Measurements from ENCODE around the gene SDK1. TPM values are rescaled to one million over a fixed set of nuclear protein-coding genes. Genes with fewer than 3 reads are reported as not detected.

Gene SDK1
- total and polyA plus RNA-seq, 2 experiments from 2014 or later, result 2.1 to 10.0 TPM

DNA sequence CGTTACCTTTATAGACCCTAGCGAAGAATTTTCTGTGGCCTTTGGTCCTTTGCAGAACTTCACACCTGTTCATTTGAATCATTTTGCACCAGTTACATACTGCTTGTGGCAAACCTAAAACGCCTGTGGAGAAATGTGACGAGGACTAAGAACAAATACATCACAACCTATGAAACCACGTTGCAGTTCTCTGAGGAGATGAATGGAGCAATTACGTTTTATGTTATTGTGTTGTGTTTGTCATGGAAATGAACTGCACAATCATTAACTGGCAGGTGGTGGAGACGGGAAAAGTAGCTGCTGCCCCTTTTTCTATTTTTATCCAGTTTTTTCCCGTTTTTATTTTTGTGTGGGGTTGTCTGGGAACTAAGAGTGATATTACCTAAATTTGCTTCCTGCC, 505.5 kb downstream of the SDK1 start:
- TF ChIP-seq, protein P1, sequence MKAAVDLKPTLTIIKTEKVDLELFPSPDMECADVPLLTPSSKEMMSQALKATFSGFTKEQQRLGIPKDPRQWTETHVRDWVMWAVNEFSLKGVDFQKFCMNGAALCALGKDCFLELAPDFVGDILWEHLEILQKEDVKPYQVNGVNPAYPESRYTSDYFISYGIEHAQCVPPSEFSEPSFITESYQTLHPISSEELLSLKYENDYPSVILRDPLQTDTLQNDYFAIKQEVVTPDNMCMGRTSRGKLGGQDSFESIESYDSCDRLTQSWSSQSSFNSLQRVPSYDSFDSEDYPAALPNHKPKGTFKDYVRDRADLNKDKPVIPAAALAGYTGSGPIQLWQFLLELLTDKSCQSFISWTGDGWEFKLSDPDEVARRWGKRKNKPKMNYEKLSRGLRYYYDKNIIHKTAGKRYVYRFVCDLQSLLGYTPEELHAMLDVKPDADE (IDR thresholded peaks at IDR 0.05), result no peak
- TF ChIP-seq CTCF (conservative IDR thresholded peaks at IDR 0.05; ENCODE audit: low read depth in 2 of 2) (no peak), CREB1 (CRISPR knock-in tag; IDR thresholded peaks at IDR 0.05; ENCODE audit: low read depth) (no peak), EZH2phosphoT487 (IDR thresholded peaks at IDR 0.05; ENCODE audit: unreplicated experiment) (no peak), ZNF331 (CRISPR knock-in tag; IDR thresholded peaks at IDR 0.05; ENCODE audit: low read depth) (no peak), JUNB (IDR thresholded peaks at IDR 0.05; ENCODE audit: unreplicated experiment) (no peak), EZH2 (IDR thresholded peaks at IDR 0.05; ENCODE audit: low read depth, unreplicated experiment) (no peak), ZNF114 (CRISPR knock-in tag; IDR thresholded peaks at IDR 0.05) (no peak), STAT1 (IDR thresholded peaks at IDR 0.05; ENCODE audit: unreplicated experiment) (no peak), ZNF462 (CRISPR knock-in tag; IDR thresholded peaks at IDR 0.05) (no peak), POLR2AphosphoS5 (IDR thresholded peaks at IDR 0.05; ENCODE audit: low read depth) (no peak), NANOG (IDR thresholded peaks at IDR 0.05; ENCODE audit: borderline replicate concordance) (no peak)
- TF ChIP-seq, protein P2, sequence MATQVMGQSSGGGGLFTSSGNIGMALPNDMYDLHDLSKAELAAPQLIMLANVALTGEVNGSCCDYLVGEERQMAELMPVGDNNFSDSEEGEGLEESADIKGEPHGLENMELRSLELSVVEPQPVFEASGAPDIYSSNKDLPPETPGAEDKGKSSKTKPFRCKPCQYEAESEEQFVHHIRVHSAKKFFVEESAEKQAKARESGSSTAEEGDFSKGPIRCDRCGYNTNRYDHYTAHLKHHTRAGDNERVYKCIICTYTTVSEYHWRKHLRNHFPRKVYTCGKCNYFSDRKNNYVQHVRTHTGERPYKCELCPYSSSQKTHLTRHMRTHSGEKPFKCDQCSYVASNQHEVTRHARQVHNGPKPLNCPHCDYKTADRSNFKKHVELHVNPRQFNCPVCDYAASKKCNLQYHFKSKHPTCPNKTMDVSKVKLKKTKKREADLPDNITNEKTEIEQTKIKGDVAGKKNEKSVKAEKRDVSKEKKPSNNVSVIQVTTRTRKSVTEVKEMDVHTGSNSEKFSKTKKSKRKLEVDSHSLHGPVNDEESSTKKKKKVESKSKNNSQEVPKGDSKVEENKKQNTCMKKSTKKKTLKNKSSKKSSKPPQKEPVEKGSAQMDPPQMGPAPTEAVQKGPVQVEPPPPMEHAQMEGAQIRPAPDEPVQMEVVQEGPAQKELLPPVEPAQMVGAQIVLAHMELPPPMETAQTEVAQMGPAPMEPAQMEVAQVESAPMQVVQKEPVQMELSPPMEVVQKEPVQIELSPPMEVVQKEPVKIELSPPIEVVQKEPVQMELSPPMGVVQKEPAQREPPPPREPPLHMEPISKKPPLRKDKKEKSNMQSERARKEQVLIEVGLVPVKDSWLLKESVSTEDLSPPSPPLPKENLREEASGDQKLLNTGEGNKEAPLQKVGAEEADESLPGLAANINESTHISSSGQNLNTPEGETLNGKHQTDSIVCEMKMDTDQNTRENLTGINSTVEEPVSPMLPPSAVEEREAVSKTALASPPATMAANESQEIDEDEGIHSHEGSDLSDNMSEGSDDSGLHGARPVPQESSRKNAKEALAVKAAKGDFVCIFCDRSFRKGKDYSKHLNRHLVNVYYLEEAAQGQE (IDR thresholded peaks at IDR 0.05; ENCODE audit: unreplicated experiment), result no peak
- Histone ChIP-seq H3K36me3 (ENCODE audit: insufficient read depth) (no peaks in the 10 kb centered on the region), H3K27ac (ENCODE audit: low read depth) (no peak overlapping the region), H2AFZ (no peak overlapping the region), H3K4me3 (no peak overlapping the region), H3K4me2 (no peak overlapping the region), H3K27me3 (ENCODE audit: insufficient read depth) (no peaks in the 10 kb centered on the region), H3K79me2 (replicated peaks; ENCODE audit: insufficient read depth) (no peaks in the 10 kb centered on the region), H3F3A (replicated peaks; ENCODE audit: low read depth) (no peaks in the 10 kb centered on the region), H3K9me2 (ENCODE audit: insufficient read depth) (no peaks in the 10 kb centered on the region), H3K4me1 (ENCODE audit: insufficient read depth) (peaks cover 7% of the 10 kb centered on the region; the same call in 1 of the 2 replicates), H4K20me1 (replicated peaks; ENCODE audit: insufficient read depth) (no peaks in the 10 kb centered on the region)
- DNase-seq (ENCODE audit: low spot score), result no peak
- peaks cover 31% of the 10 kb centered on the region for H3K4me1 Mint-ChIP-seq
- no peak overlapping the region for H3K4me3 Mint-ChIP-seq
- no peaks in the 10 kb centered on the region; the same call in 2 of the 3 replicates for H3K9me3 Mint-ChIP-seq
- H3K27ac Mint-ChIP-seq, result no peak overlapping the region
- ATAC-seq, result no peak
- H3K36me3 Mint-ChIP-seq (ENCODE audit: low read depth), result no peaks in the 10 kb centered on the region
- peaks cover 8% of the 10 kb centered on the region for H3K27me3 Mint-ChIP-seq (ENCODE audit: insufficient read depth, low read depth, poor library complexity)

Measured in GM23338 (cell line).